ENCODE measurements around the gene EGF.
A peak's percentile ranks its signal among the peaks of the same experiment; 100 is the strongest.

The EGF gene

DNA sequence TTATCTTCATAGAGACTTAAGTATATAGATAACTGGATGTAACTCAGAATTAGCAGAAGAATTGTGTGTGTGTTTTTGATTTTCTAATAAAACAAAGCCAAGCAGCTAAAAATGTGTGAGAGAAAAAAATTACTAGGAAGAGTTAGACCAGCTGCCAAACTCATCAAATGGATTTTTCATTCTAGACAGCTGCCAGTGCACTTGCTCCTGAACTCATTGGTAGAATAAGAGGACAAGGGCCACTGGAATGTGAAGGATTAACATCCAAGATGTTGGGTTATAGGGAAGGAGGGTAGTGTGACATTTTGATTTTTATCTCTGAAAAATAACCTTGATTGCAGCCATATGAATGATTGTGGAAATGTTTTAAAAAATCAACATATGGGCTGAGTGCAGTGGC lies 49.7 kb downstream of the EGF start:
- DNase-seq (ENCODE audit: low read depth): no peak

- DNase-seq (ENCODE audit: low read depth): no peak
Measured at GRCh38 chr4:109966891-109967481, 54.3 kb downstream of the EGF start.

- peak; percentile 25 for DNase-seq (ENCODE audit: low read depth)
Measured at GRCh38 chr4:109967798-109968520, 55.3 kb downstream of the EGF start.

- no peak for DNase-seq (ENCODE audit: low read depth)
Measured at GRCh38 chr4:109969087-109969486, 56.4 kb downstream of the EGF start.

DNA sequence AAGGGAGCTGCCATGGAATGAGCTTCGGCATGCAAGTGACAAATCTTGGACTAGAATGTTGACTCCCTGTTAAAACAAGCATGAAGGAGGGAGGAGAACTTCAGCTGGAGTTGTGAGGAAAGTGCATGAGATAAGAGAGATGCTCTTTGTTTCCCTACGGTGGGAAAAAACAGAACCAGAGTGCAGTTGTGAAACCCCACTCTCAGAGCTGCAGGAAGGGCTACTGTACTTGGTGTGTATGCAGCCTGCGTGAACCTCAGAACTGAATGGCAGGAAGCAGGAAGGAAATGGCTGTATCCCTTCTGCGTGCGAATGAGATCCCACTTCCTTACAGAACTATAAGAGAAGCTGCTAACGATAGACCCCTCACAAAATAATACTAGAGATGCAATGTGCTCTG lies 57.2 kb downstream of the EGF start:
- DNase-seq (ENCODE audit: low read depth): no peak

GRCh38 chr4:109972786-109973528 lies 60.3 kb downstream of the EGF start:
- DNase-seq (ENCODE audit: low read depth): no peak

- no peak for DNase-seq (ENCODE audit: low read depth)
Measured at GRCh38 chr4:109973529-109973905, 60.8 kb downstream of the EGF start.

GRCh38 chr4:109976189-109976588 lies 63.5 kb downstream of the EGF start:
- no peak for DNase-seq (ENCODE audit: low read depth)

- peak; percentile 26 for DNase-seq (ENCODE audit: low read depth)
Measured at GRCh38 chr4:109977854-109978501, 65.3 kb downstream of the EGF start.

DNA sequence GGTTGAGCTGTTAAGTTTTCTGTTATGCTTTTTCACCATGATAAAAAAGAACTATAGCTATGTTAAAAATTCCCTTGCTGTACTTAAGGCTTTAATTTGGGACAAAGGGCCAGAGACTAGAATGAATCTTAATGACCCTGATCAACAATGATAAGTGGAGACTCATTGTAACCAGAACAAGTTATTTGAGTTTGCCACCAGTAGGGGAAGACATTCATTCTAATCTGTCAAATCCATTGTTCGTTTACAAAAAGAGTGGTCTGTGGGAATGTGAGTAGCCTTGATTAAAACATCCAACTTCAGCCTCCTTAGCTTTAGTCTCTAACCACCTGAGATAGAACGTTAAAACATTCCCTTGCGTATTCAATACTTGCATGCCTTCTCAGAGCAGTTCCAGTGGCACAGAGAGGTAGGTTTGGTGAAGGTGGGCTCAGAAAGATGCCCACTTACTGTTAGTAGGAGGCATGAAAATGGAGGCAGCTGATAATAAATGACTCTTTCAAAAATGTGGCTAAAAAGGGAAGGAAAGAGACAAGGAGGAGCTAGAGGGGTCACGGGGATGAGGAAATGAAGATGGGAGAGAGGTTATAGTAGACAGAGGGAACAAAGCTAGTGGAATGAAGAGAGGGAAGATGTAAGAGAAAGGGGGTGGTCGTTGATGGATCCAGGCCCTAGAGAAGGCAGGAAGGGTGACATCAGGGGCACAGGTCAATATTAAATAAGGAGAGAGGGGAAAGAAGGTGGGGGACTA lies 66.2 kb downstream of the EGF start:
- no peak for DNase-seq (ENCODE audit: low read depth)

DNA sequence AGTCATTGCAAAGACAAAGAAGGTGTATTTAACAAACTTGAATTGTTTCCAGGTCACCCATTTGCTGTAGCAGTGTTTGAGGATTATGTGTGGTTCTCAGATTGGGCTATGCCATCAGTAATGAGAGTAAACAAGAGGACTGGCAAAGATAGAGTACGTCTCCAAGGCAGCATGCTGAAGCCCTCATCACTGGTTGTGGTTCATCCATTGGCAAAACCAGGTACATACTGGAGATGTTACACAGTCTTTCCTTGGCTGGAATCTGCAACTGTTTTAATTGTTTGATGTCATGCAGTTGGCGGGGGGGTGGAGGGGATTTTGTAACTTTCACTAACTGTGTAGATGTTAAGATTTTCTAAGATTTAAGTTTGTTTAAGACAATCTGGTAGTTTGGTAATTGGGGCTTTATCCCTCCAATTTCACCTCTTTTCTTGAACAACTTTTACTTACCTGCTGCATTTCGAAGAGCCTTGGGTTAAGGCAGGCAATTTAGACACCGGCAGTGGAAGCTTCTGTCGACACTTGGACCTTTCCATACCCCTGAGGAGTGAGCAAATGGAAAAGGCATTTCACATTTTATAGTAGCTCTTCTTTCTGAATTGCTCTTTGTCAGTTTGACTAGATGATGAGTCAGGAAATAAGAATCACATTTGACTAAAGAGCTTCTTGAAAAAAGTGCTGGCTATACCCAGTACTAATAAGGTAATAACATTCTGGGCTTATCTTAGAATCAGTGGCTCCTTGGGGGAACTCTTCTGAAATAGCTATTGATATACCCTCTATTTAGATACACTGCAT lies 67.4 kb downstream of the EGF start:
- peak; percentile 60 for DNase-seq (ENCODE audit: low read depth)

DNA sequence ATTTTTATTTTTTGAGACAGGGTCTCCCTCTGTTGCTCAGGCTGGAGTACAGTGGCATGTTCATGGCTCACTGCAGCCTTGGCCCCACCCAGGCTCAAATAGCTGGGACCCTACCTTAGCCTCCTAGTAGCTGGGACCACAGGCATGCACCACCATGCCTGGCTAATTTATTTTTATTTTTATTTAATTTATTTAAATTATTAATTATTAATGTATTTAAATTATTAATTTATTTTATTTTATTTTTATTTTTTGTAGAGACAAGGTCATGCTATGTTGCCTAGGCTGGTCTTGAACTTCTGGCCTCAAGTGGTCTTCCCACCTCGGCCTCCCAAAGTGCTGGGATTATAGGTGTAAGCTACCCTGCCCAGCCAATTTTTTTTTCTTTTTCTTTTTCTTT lies 69.3 kb downstream of the EGF start:
- DNase-seq (ENCODE audit: low read depth): no peak

DNA sequence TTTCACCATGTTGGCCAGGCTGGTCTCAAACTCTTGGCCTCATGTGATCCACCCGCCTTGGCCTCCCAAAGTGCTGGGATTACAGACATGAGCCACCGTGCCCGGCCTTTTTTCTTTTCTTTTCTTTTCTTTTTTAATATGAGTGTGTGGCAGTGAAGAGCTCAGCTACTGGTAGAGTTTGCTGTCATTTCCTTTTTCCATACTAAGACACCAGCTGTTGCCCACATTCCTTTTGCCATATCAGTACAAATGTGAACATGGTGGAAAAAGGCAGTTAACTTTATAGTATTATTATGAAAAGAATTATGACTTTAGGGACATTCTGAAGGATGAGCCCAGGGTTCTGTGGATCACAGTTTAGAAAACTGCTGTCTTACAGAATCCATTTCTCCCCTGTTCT lies 69.8 kb downstream of the EGF start:
- no peak for DNase-seq (ENCODE audit: low read depth)

GRCh38 chr4:109985993-109986974 lies 73.6 kb downstream of the EGF start:
- no peak for DNase-seq (ENCODE audit: low read depth)

GRCh38 chr4:109989044-109989443 lies 76.4 kb downstream of the EGF start:
- DNase-seq (ENCODE audit: low read depth): no peak

DNA sequence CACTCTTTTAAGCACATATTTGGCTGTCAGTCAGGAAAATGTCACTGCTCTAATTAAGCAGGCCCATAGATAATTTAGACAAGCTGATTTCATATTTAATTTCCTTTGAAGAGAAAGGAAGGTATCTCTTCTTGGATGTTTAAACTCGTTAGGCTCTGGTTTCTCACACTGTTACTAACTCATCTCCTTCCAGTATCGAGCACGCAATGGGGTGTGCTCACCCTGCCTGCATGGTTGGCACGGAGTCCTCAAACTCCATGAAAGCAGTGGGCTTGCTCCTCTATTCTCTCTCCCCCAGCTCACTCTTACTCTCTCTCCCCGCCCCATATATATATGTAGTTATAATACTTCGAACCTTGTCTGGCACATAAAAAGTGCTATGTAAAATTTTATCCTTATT lies 76.9 kb downstream of the EGF start:
- no peak for DNase-seq (ENCODE audit: low read depth)

DNA sequence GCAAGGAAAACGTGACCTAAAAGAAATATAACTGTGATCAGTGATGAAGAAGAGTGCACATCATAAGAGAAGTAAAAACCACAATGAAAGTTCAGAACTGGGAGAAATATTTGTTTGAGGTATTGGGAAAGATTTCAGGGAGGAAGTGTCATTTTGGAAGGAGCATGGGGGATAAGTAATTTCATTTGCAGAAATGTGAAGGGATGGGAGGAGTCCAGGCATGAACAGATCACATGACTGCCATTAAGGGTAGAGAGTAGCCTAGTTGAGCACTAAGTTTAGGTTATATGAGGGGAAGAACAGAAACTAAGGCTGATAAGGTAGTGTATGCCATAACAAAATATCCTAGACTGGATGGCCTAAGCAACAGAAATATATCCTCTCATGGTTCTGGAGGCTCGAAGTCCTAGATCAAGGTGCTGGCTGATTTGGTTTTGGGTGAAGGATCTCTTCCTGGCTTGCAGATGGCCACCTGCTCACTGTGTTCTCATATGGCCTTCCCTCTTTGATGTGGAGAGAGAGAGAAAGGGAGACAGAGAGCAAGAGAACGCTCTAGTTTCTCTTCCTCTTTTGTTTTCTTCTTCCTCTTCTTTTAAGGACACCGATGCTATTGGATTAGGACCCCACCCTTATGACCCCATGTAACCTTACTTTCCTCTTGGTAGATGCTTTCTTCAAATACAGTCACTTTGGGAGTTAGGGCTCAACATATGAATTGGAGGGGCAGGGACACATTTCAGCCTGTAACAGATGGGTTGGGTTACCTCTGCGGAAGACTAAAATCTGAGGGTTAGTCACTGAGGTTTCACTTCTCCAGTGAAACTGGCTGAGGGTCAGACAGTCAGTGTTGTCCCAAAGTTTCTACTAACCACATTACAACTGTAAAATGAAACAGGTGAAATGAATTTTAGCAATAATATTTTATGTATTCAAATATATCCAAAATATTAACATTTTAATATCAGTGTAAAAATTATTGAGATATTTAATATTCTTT lies 77.9 kb downstream of the EGF start:
- DNase-seq (ENCODE audit: low read depth): no peak

- DNase-seq (ENCODE audit: low read depth): no peak
Measured at GRCh38 chr4:109993116-109993515, 80.4 kb downstream of the EGF start.

- DNase-seq (ENCODE audit: low read depth): no peak
Measured at GRCh38 chr4:109994415-109994827, 81.7 kb downstream of the EGF start.
